Neural progenitor cell (in vitro differentiated cells): ENCODE results near the gene TAF11L12. TPM values are rescaled to one million over a fixed set of nuclear protein-coding genes. Genes with fewer than 3 reads are reported as not detected.
A peak's percentile ranks its signal among the peaks of the same experiment; 100 is the strongest.
"Not testable (repeated sequence)": the region's sequence is repeated elsewhere in the genome, so short reads cannot be mapped to it uniquely, and the experiment has no call there.

Experiments used
- DNase-seq: peaks from one replicate; pipeline ENCODE4 v3.0.0-alpha.2; 2016; ENCODE audit warnings: low spot score
- H2AFZ ChIP-seq: fragments of 200-600 bp; sonication (generic); replicated peaks from 2 replicates; pipeline ENCODE4 v1.6.1; 2016; ENCODE audit warnings: antibody characterized with exemption
- H3F3A ChIP-seq: fragments of 200-600 bp; sonication (generic); 2 replicates; pipeline ENCODE4 v1.6.1; 2016; ENCODE audit warnings: antibody characterized with exemption, low read depth
- H3K27ac ChIP-seq: fragments of 200-600 bp; sonication (generic); 2 replicates; pipeline ENCODE4 v1.5.1; 2016; ENCODE audit warnings: mild to moderate bottlenecking
- H3K27me3 ChIP-seq: fragments of 200-600 bp; sonication (generic); 2 replicates; pipeline ENCODE4 v1.6.1; 2016; ENCODE audit warnings: mild to moderate bottlenecking, moderate library complexity
- H3K36me3 ChIP-seq: fragments of 200-600 bp; sonication (generic); 2 replicates; pipeline ENCODE4 v1.5.1; 2016
- H3K4me1 ChIP-seq: fragments of 200-600 bp; sonication (generic); 2 replicates; pipeline ENCODE4 v1.6.1; 2016; ENCODE audit warnings: mixed run types
- H3K4me2 ChIP-seq: fragments of 200-600 bp; sonication (generic); 2 replicates; pipeline ENCODE4 v1.6.1; 2016
- H3K4me3 ChIP-seq: fragments of 200-600 bp; sonication (generic); 2 replicates; pipeline ENCODE4 v1.5.1; 2016
- H3K79me2 ChIP-seq: fragments of 200-600 bp; sonication (generic); 2 replicates; pipeline ENCODE4 v1.6.1; 2016; ENCODE audit warnings: low read depth
- H3K9ac ChIP-seq: fragments of 200-600 bp; sonication (generic); 2 replicates; pipeline ENCODE4 v1.6.1; 2016
- H3K9me3 ChIP-seq: fragments of 200-600 bp; sonication (generic); 2 replicates; pipeline ENCODE4 v1.5.1; 2016; ENCODE audit warnings: low read depth
- H4K20me1 ChIP-seq: fragments of 200-600 bp; sonication (generic); 2 replicates; pipeline ENCODE4 v1.6.1; 2016; ENCODE audit warnings: low read depth
- H3K27ac Mint-ChIP-seq: 3 replicates; pipeline ENCODE4 v1.8.0; 2021; ENCODE audit warnings: mixed read lengths
- H3K27me3 Mint-ChIP-seq: 2 replicates; pipeline ENCODE4 v1.8.0; 2022; ENCODE audit warnings: low read depth, mild to moderate bottlenecking, inconsistent platforms, moderate library complexity, mixed read lengths; ENCODE audit not compliant: insufficient read depth
- H3K36me3 Mint-ChIP-seq: 3 replicates; pipeline ENCODE4 v1.8.0; 2021; ENCODE audit warnings: mixed read lengths
- H3K4me1 Mint-ChIP-seq: 3 replicates; pipeline ENCODE4 v1.8.0; 2021; ENCODE audit warnings: mixed read lengths
- H3K4me3 Mint-ChIP-seq: 3 replicates; pipeline ENCODE4 v1.8.0; 2021; ENCODE audit warnings: mild to moderate bottlenecking, moderate library complexity, mixed read lengths
- H3K9me3 Mint-ChIP-seq: 3 replicates; pipeline ENCODE4 v1.8.0; 2020; ENCODE audit warnings: mixed read lengths
- EZH2 ChIP-seq: fragments of 200-600 bp; sonication (generic); IDR thresholded peaks from 2 replicates; pipeline ENCODE4 v1.6.1; 2017; ENCODE audit warnings: antibody characterized with exemption, mild to moderate bottlenecking, moderate library complexity
- EZH2phosphoT487 ChIP-seq: fragments of 200-600 bp; sonication (generic); IDR thresholded peaks from 2 replicates; pipeline ENCODE4 v1.6.1; 2017; ENCODE audit warnings: antibody characterized with exemption
- total RNA-seq: library from RNA; depleted of rRNA; stranded (reverse); fragments of >200 nt; gene quantifications from 2 replicates; pipeline ENCODE4 v1.2.3, GENCODE V29; 2015; ENCODE audit warnings: low replicate concordance
- TF ChIP-seq, protein P1 (sequence below): fragments of 200-600 bp; sonication (generic); IDR thresholded peaks from 2 replicates; pipeline ENCODE4 v1.5.1; 2017; ENCODE audit warnings: antibody characterized with exemption, mild to moderate bottlenecking

Gene TAF11L12
- total RNA-seq, 1 donor from 2014 or later, result not detected

- H3K36me3 Mint-ChIP-seq, result no peaks in the 10 kb centered on the region
- no peaks in the 10 kb centered on the region for H3K9me3 ChIP-seq
- no peaks in the 10 kb centered on the region for H3K4me1 Mint-ChIP-seq
- H3K9ac ChIP-seq, result no peak overlapping the region
- no peaks in the 10 kb centered on the region for H3K79me2 ChIP-seq
- H3K27ac Mint-ChIP-seq, result no peak overlapping the region
- H3K4me2 ChIP-seq, result no peak overlapping the region
- DNase-seq, result no peak
- no peaks in the 10 kb centered on the region for H3K4me1 ChIP-seq
- no peaks in the 10 kb centered on the region for H3K27me3 Mint-ChIP-seq
- no peak overlapping the region for H3K4me3 Mint-ChIP-seq
- H2AFZ ChIP-seq, result no peak overlapping the region
- no peaks in the 10 kb centered on the region for H3F3A ChIP-seq
- no peaks in the 10 kb centered on the region for H3K27me3 ChIP-seq
- H3K36me3 ChIP-seq, result no peaks in the 10 kb centered on the region
- no peaks in the 10 kb centered on the region for H4K20me1 ChIP-seq
- H3K9me3 Mint-ChIP-seq, result no peaks in the 10 kb centered on the region
- H3K4me3 ChIP-seq, result no peak overlapping the region
- no peak overlapping the region for H3K27ac ChIP-seq
- TF ChIP-seq EZH2 (no peak), EZH2phosphoT487 (no peak)
- TF ChIP-seq, protein P1, sequence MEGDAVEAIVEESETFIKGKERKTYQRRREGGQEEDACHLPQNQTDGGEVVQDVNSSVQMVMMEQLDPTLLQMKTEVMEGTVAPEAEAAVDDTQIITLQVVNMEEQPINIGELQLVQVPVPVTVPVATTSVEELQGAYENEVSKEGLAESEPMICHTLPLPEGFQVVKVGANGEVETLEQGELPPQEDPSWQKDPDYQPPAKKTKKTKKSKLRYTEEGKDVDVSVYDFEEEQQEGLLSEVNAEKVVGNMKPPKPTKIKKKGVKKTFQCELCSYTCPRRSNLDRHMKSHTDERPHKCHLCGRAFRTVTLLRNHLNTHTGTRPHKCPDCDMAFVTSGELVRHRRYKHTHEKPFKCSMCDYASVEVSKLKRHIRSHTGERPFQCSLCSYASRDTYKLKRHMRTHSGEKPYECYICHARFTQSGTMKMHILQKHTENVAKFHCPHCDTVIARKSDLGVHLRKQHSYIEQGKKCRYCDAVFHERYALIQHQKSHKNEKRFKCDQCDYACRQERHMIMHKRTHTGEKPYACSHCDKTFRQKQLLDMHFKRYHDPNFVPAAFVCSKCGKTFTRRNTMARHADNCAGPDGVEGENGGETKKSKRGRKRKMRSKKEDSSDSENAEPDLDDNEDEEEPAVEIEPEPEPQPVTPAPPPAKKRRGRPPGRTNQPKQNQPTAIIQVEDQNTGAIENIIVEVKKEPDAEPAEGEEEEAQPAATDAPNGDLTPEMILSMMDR, result peak; percentile 48
Observed at GRCh38 chr5:17620627-17621026, 10.4 kb downstream of the TAF11L12 start.

DNA sequence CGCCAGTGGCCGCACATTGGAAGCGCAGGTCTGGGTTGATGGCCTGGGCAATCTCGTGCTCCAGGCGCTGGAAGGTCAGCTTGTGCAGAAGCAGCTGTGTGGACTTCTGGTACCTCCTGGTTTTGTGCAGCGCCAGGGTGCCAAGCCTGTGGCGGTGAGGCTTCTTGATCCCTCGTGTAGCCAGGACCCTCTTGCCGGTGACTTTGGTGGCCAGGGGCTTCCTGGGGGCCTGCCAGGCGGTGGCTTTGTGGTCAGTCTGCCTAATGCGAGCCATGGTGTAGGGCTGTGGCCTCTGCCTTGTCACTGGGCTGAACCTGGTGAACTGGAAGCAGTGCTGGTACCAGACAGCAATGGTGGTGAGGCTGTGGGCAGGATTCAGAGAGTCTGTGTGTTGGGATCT is 15.5 kb downstream of the TAF11L12 start:
- H3K4me3 Mint-ChIP-seq, result no peak overlapping the region

DNA sequence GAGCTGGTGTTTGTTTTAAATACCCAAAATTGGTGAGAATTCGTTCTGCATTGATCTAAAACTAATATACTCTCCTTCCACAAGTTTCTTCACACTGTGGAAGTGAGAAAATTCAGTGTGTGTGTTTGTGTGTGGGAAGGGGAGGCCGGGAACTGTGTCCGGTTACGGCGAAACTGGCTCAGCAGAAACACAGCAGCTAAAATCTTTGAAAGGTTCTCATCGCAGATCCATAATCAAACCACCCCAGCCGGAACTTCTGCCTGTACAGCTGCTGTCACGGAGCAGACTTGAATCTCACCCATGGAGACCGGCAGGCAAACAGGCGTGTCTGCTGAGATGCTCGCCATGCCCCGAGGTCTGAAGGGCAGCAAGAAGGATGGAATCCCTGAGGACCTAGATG is 21.6 kb downstream of the TAF11L12 start, which contains the start of gene TAF11L13:
Gene TAF11L13, plus strand, starts transcription at position 301 of the 400 bp plus-strand sequence.
- H3K4me1 Mint-ChIP-seq, H3K27me3 Mint-ChIP-seq, H3K4me2 ChIP-seq, H3F3A ChIP-seq, H4K20me1 ChIP-seq, H3K79me2 ChIP-seq, H3K4me3 ChIP-seq, DNase-seq, H3K9me3 ChIP-seq, H3K36me3 ChIP-seq, H3K9ac ChIP-seq, H3K27ac ChIP-seq, H3K9me3 Mint-ChIP-seq, H3K36me3 Mint-ChIP-seq, H2AFZ ChIP-seq, H3K4me1 ChIP-seq, H3K27me3 ChIP-seq, H3K27ac Mint-ChIP-seq: not testable (repeated sequence)
- H3K4me3 Mint-ChIP-seq, result peak within 1 kb of the TSS; percentile 25

More for the DNA sequence above, 15.5 kb downstream of the TAF11L12 start:
- Histone ChIP-seq H2AFZ (no peak overlapping the region), H3K36me3 (no peaks in the 10 kb centered on the region), H3K4me1 (no peaks in the 10 kb centered on the region), H3K4me3 (no peak overlapping the region), H3K4me2 (no peak overlapping the region), H3K27me3 (no peaks in the 10 kb centered on the region), H3K9me3 (no peaks in the 10 kb centered on the region), H3K9ac (no peak overlapping the region), H3K27ac (no peak overlapping the region), H3F3A (no peaks in the 10 kb centered on the region), H4K20me1 (no peaks in the 10 kb centered on the region), H3K79me2 (no peaks in the 10 kb centered on the region)
- Mint-ChIP-seq H3K4me1 (peaks cover 6% of the 10 kb centered on the region), H3K27ac (no peak overlapping the region), H3K36me3 (no peaks in the 10 kb centered on the region), H3K27me3 (peaks cover 2% of the 10 kb centered on the region), H3K9me3 (no peaks in the 10 kb centered on the region)
- no peak for DNase-seq
- TF ChIP-seq EZH2phosphoT487, result no peak
- TF ChIP-seq EZH2, result no peak
- TF ChIP-seq, protein P1, result no peak

GRCh38 chr5:17634160-17634559 is 24.0 kb downstream of the TAF11L12 start, which contains the start of gene TAF11L14:
TAF11L14 (plus strand) TSS chr5:17634460.
- H3K4me3 Mint-ChIP-seq, result no peak within 1 kb of the TSS
- no peak within 1 kb of the TSS for H3K27ac ChIP-seq
- H3K36me3 ChIP-seq, result no peaks in the 10 kb centered on the region
- H3K27me3 ChIP-seq, result no peaks in the 10 kb centered on the region
- no peaks in the 10 kb centered on the region for H3K27me3 Mint-ChIP-seq
- H3K27ac Mint-ChIP-seq, result no peak within 1 kb of the TSS
- H3K36me3 Mint-ChIP-seq, result no peaks in the 10 kb centered on the region
- H3K4me2 ChIP-seq, result no peak within 1 kb of the TSS
- TF ChIP-seq EZH2phosphoT487 (no peak), EZH2 (no peak)
- TF ChIP-seq, protein P1, result no peak
- no peak within 1 kb of the TSS for H2AFZ ChIP-seq
- H3K4me1 Mint-ChIP-seq, result no peaks in the 10 kb centered on the region
- H4K20me1 ChIP-seq, result no peaks in the 10 kb centered on the region
- no peak within 1 kb of the TSS for H3K4me3 ChIP-seq
- H3K4me1 ChIP-seq, result no peaks in the 10 kb centered on the region
- H3K9ac ChIP-seq, result no peak within 1 kb of the TSS
- no peaks in the 10 kb centered on the region for H3K9me3 ChIP-seq
- DNase-seq, result no peak
- no peaks in the 10 kb centered on the region for H3K79me2 ChIP-seq
- H3K9me3 Mint-ChIP-seq, result peaks cover 3% of the 10 kb centered on the region
- no peaks in the 10 kb centered on the region for H3F3A ChIP-seq

- H2AFZ ChIP-seq, H3K4me3 ChIP-seq, H3F3A ChIP-seq, H3K4me1 ChIP-seq, H3K9ac ChIP-seq, H3K4me3 Mint-ChIP-seq, DNase-seq, H3K4me1 Mint-ChIP-seq, H3K79me2 ChIP-seq, H3K9me3 ChIP-seq, H3K36me3 ChIP-seq, H3K4me2 ChIP-seq, H3K9me3 Mint-ChIP-seq, H3K27ac ChIP-seq, H3K27ac Mint-ChIP-seq, H3K36me3 Mint-ChIP-seq, H3K27me3 Mint-ChIP-seq, H4K20me1 ChIP-seq, H3K27me3 ChIP-seq: not testable (repeated sequence)
Observed at GRCh38 chr5:17649232-17649631, 39.0 kb downstream of the TAF11L12 start.

DNA sequence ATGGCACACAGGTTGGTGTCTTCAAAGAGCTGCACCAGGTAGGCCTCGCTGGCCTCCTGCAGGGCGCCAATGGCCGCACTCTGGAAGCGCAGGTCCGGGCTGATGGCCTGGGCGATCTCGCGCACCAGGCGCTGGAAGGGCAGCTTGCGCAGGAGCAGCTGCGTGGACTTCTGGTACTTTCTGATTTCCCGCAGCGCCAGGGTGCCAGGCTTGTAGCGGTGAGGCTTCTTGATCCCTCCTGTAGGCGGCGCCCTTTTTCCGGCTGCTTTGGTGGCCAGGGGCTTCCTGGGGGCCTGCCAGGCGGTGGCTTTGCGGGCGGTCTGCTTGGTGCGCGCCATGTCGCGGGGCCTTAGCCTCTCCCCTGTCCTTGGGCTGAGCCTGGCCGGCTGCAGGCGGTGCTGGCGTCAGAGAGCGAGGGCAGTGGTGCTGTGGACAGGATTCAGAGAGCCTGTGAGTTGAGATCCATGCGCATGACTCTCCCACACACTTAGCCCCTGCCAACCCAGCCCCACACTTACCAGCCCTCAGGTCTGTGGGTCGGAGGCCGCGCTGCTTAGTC is 45.1 kb downstream of the TAF11L12 start:
- H2AFZ ChIP-seq, H4K20me1 ChIP-seq, H3K4me1 Mint-ChIP-seq, H3K4me3 ChIP-seq, H3K36me3 ChIP-seq, H3K9me3 ChIP-seq, H3K4me2 ChIP-seq, H3K27ac ChIP-seq, H3K4me3 Mint-ChIP-seq, H3K27me3 ChIP-seq, H3K27ac Mint-ChIP-seq, H3K36me3 Mint-ChIP-seq, H3K9me3 Mint-ChIP-seq, DNase-seq, H3K9ac ChIP-seq, H3K27me3 Mint-ChIP-seq, H3K4me1 ChIP-seq, H3K79me2 ChIP-seq, H3F3A ChIP-seq: not testable (repeated sequence)
